Measurements from ENCODE around the gene NAT14. TPM values are rescaled to one million over a fixed set of nuclear protein-coding genes. Genes with fewer than 3 reads are reported as not detected.

NAT14 gene
- total and polyA plus RNA-seq, 2 donors from 2014 or later = 42.6 to 45.0 TPM

- peak within 1 kb of the TSS; percentile 80 to 87 (median 86) for H3K4me3 ChIP-seq (ENCODE audit: low read length in 3 of 3)
- H3K4me1 ChIP-seq (ENCODE audit: control insufficient read depth in 2 of 3, insufficient read depth in 2 of 3, low read depth in 1 of 3, low read length in 3 of 3) = peaks cover 2 to 31% (median 30%) of the 10 kb centered on the region in 3 donors
- DNase-seq (peak; percentile 99 to 100 (median 99)), FAIRE-seq (no peak)
- H3K9ac ChIP-seq (ENCODE audit: low read length in 3 of 3) = peak within 1 kb of the TSS; percentile 10 to 77 (median 69)
- intact Hi-C loops (cut with DNase I) = no loop called here
- peak within 1 kb of the TSS; percentile 90 to 95 for H3K27ac ChIP-seq (ENCODE audit: low read depth in 2 of 2, low read length in 2 of 2)
- no peaks in the 10 kb centered on the region for H3K36me3 ChIP-seq (ENCODE audit: control insufficient read depth in 2 of 3, insufficient read depth in 3 of 3, low read length in 3 of 3)
- H3K9me3 ChIP-seq (ENCODE audit: control insufficient read depth in 2 of 3, insufficient read depth in 1 of 3, low read length in 3 of 3) = no peaks in the 10 kb centered on the region
- no peak for TF ChIP-seq CTCF (IDR thresholded peaks at IDR 0.05; ENCODE audit: borderline replicate concordance, extremely low read depth, insufficient read depth)
- no peaks in the 10 kb centered on the region for H3K27me3 ChIP-seq (ENCODE audit: control insufficient read depth, insufficient read depth, low read length)
These were observed 8.8 kb upstream of the NAT14 start, which contains the start of gene ZNF628 for GRCh38 chr19:55476100-55476775. ZNF628 (plus strand) TSS chr19:55476617; CDS start chr19:55479911, 3,294 bp downstream.

GRCh38 chr19:55477905-55478304 is 7.1 kb upstream of the NAT14 start:
- no peak for DNase-seq
- no peak for TF ChIP-seq CTCF (IDR thresholded peaks at IDR 0.05; ENCODE audit: borderline replicate concordance, extremely low read depth, insufficient read depth)
- H3K9me3 ChIP-seq (ENCODE audit: control insufficient read depth in 2 of 3, insufficient read depth in 1 of 3, low read length in 3 of 3) = no peaks in the 10 kb centered on the region
- no peaks in the 10 kb centered on the region for H3K36me3 ChIP-seq (ENCODE audit: control insufficient read depth in 2 of 3, insufficient read depth in 3 of 3, low read length in 3 of 3)
- H3K27ac ChIP-seq (ENCODE audit: low read depth in 2 of 2, low read length in 2 of 2) = no peak overlapping the region
- peak overlapping the region in 1 of 3 donors; percentile 80 for H3K4me3 ChIP-seq (ENCODE audit: low read length in 3 of 3)
- intact Hi-C loops (cut with DNase I) = no loop called here
- no peak overlapping the region for H3K9ac ChIP-seq (ENCODE audit: low read length in 3 of 3)
- no peak for FAIRE-seq
- no peaks in the 10 kb centered on the region for H3K27me3 ChIP-seq (ENCODE audit: control insufficient read depth, insufficient read depth, low read length)
- peaks cover 2 to 31% (median 30%) of the 10 kb centered on the region in 3 donors for H3K4me1 ChIP-seq (ENCODE audit: control insufficient read depth in 2 of 3, insufficient read depth in 2 of 3, low read depth in 1 of 3, low read length in 3 of 3)

- no peaks in the 10 kb centered on the region for H3K27me3 ChIP-seq (ENCODE audit: control insufficient read depth, insufficient read depth, low read length)
- no peak overlapping the region for H3K4me3 ChIP-seq (ENCODE audit: low read length in 3 of 3)
- DNase-seq = peak in 1 of 5 donors; percentile 72
- FAIRE-seq = no peak
- TF ChIP-seq CTCF (IDR thresholded peaks at IDR 0.05; ENCODE audit: borderline replicate concordance, extremely low read depth, insufficient read depth) = no peak
- H3K9ac ChIP-seq (ENCODE audit: low read length in 3 of 3) = no peak overlapping the region
- no peaks in the 10 kb centered on the region for H3K36me3 ChIP-seq (ENCODE audit: control insufficient read depth in 2 of 3, insufficient read depth in 3 of 3, low read length in 3 of 3)
- peaks cover 2 to 31% (median 30%) of the 10 kb centered on the region in 3 donors for H3K4me1 ChIP-seq (ENCODE audit: control insufficient read depth in 2 of 3, insufficient read depth in 2 of 3, low read depth in 1 of 3, low read length in 3 of 3)
- no peaks in the 10 kb centered on the region for H3K9me3 ChIP-seq (ENCODE audit: control insufficient read depth in 2 of 3, insufficient read depth in 1 of 3, low read length in 3 of 3)
- H3K27ac ChIP-seq (ENCODE audit: low read depth in 2 of 2, low read length in 2 of 2) = no peak overlapping the region
- intact Hi-C loops (cut with DNase I) = no loop called here
These were observed 6.6 kb upstream of the NAT14 start for GRCh38 chr19:55478364-55478763.
